ENCODE data around the gene TOLLIP.
A peak's percentile ranks its signal among the peaks of the same experiment; 100 is the strongest.
"Not testable (repeated sequence)": the region's sequence is repeated elsewhere in the genome, so short reads cannot be mapped to it uniquely, and the experiment has no call there.

The TOLLIP gene

GRCh38 chr11:1343391-1344055 is 34.1 kb upstream of the TOLLIP start:
- no peak for DNase-seq

DNA sequence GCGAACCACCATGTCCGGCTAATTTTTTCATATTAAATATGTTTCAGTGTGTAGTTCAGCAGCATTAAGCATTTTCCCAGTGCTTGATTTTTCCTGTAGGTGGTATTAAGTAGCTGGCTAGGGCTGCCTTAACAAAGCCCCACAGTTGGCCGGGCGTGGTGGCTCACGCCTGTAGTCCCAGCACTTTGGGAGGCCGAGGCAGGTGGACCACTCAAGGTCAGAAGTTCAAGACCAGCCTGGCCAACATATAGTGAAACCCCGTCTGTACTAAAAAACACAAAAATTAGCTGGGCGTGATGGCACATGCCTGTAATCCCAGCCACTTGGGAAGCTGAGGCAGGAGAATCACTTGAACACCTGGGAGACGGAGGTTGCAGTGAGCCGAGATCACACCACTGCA is 33.5 kb upstream of the TOLLIP start:
- DNase-seq = no peak

GRCh38 chr11:1341928-1342524 is 32.6 kb upstream of the TOLLIP start:
- no peak for DNase-seq

GRCh38 chr11:1341226-1341625 is 31.8 kb upstream of the TOLLIP start:
- not testable (repeated sequence) for DNase-seq

GRCh38 chr11:1340111-1340510 is 30.7 kb upstream of the TOLLIP start:
- DNase-seq = no peak

- no peak for DNase-seq
Measured at GRCh38 chr11:1339066-1339675, 29.7 kb upstream of the TOLLIP start.

GRCh38 chr11:1338201-1339065 is 29.0 kb upstream of the TOLLIP start:
- no peak for DNase-seq

GRCh38 chr11:1337647-1338007 is 28.2 kb upstream of the TOLLIP start:
- no peak for DNase-seq

- no peak for DNase-seq
Measured at GRCh38 chr11:1336836-1337646, 27.6 kb upstream of the TOLLIP start.

DNA sequence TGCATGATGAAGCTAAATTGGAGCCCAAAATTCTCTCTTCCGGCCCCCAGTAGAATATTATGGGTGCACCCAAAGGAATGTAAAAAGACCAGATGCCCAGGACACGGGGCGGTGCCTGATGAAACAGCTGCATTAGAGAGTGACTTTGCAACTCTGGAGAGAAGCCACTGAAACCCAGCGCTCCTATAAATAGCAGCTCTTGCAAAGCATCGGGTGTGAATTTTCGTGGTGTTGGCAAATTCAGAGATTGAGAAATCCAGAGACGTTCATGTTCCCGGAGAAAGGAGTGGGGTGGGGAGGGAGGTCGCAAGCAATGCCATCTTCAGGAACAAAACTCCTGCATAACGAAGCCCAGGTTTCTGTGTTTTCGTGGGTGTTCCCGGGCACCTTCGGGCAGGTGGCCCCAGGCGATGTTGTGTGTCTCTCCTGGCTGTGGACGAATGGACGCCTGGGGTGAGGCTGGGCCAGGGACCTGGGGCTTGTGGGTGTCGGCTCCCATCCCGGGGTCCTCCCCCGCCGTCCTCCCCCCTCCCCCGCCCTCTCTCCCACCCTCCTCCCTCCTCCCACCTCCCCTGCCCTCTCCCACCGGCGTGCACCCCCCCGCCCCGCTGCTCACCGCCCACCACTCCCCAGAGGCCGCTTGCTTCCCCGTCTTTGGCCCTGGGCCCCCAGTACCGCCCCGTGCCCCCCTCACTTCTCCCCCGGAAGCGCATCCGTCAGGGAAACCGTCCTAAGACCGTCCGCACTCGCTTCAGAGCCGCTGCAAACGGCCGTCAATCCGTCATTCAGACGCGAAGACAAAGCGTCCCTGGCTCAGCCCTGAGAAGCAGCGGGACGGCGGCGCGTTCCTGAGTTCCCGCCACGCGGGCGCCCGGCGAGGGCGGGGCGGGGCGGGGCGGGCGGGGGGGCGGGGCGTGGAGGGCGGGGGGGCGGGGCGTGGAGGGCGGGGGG is 26.7 kb upstream of the TOLLIP start:
- DNase-seq = no peak

DNA sequence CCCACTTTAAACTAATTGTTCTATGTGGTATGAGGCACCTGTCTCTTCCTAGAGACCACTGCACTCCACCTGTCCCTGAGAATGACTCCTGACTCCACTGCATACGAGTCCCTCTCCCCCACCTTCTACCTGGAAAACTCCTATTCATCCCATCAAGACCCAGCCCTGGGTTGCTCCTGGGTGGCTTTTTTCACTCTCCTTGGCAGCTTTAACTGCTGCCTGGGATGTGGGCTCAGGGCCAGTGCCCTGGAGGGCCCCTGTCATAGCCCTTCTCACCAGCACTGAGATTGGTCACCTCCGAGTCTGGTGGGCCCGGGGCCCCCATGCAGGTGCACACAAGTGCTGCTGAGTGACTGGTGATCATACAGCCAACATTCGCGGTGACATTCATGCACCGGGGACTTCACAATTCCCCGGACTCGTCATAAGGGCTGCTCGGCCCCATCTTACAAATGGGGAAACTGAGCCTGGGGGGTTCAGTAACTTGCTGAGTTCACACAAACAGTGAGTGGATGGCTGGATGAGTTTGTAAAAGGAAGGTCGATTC is 25.9 kb upstream of the TOLLIP start:
- no peak for DNase-seq

DNA sequence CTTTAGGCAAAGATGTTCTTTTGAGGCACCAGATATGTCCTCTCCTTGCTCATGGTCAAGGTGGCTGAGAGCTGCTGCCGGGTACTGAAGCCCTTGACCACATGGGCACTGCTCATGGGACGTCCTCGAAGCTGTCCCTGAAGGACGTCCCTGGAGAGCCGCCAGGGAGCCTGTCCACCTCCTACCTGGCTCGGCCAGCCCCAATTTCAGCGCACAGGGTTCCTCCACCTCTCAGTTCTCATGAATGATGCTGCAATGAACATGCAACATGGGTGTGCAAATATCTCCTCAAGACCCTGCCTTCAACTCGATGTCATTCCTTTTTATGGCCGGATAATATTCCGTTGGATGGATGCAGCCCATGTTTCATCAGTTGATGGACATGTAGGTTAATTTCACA is 24.4 kb upstream of the TOLLIP start:
- DNase-seq = no peak

DNA sequence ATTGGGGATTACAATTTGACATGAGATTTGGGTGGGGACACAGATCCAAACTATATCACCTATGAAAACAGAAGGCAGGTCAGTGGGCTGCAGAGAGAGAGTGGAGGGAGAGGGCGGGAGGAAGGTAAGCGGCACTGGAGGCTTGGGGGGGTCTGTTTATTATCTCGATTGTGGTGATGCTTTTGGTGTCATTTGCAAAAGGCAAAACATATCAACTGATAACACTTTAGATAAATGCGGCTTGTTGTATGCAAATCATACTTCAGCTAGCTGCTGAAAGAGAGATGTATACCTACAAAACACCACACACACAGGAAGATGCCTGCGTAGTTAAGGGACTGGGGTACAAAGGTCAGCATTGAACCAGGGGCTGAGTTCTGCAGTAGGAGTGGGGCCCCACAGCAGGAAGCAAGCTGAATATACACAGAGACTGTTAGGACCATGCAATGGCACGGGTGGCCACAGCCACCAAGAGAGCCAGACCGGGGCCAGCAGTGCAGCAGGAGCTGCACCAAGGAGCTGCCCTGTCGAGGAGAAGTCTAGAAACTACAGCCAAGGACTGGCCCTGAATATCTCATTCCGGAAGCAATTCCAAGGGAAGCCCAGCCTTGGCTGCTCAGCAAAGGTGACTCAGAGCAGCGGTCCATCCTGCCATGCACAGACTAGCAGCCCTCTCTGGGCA is 23.8 kb upstream of the TOLLIP start:
- DNase-seq = no peak

- no peak for DNase-seq
Measured at GRCh38 chr11:1330473-1330872, 21.0 kb upstream of the TOLLIP start.

GRCh38 chr11:1327064-1327460 is 17.6 kb upstream of the TOLLIP start:
- DNase-seq = no peak

DNA sequence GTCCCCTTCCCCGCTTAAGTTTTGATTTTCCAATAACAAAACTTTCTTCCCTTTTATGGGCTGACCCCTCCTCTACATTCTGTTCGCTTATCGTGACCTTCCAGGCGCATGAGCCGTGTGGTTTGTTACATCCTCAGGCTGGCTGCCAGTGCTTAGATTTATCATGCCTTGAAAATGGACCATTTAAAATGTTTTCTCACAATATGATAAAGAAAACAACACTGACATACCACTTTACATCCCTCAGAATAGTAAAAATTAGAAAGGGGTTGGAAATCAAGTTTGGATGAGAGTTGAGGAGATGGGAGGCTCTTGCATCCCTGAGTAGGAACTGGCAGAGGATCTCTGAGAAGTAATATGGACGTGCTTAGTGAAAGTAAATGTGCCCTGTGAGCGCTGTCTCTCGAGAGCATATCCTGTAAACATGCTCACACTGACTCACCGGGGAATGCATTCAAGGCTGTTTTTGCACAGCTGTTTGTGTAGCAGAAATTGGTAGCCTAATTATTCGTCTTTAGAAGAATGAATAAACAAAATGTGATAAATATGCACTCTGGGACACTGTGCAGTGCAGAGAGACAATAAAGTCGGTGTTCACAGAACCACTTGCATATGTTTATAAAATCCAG is 17.1 kb upstream of the TOLLIP start:
- DNase-seq = no peak

GRCh38 chr11:1323774-1324173 is 14.3 kb upstream of the TOLLIP start:
- no peak for DNase-seq

- DNase-seq = peak; percentile 17
Measured at GRCh38 chr11:1317993-1318392, 8.6 kb upstream of the TOLLIP start.

- DNase-seq = no peak
Measured at GRCh38 chr11:1317432-1317831, 8.0 kb upstream of the TOLLIP start.

DNA sequence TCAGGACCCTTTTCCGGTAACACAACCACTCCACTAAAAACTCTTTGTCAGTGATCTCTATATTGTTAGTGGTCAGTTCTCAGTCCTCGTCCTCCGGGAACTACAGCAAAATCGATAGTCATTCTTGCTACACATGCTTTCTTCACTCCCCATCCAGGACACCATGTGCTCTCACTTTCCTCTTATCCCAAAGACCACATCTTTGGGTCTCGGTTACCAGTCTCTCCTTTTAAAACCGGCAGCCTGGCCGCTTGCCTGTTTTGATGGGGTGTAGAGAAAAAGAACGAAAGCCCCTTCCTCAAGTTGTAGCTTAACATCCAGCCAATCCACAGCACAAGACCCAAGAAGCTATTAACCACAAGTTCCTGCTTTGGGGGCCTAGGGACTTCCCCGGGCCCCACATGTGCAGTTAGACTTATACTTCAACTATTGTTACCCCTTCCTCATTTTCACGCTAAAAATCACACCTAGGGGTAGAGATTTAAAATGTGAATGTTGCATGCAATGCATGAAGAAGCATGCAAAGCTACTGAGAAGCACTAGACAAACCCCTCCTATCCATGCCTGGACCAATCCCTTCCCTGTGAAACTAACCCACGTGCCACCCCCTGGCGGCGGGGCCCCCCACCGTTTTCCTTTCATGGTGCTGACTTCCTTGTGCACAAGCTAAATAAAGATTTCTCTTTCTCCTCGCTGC is 1.5 kb upstream of the TOLLIP start:
- DNase-seq = no peak

Data from GDM1 (cell line).